GM10248 (cell line): ENCODE data around the gene ABCC2.

Experiments
- CTCF ChIA-PET: fragments of 300-600 bp; sonication (Branson Sonifier 250); formaldehyde crosslinking; extraction: SDS; loops from one replicate; lab custom pipeline; 2021; ENCODE audit warnings: antibody characterized with exemption; lab: Yijun Ruan, JAX
- POLR2A ChIA-PET: fragments of 350-650 bp; sonication (Branson Sonifier 250); formaldehyde crosslinking; extraction: SDS; loops from one replicate; lab custom pipeline; 2020; ENCODE audit warnings: antibody characterized with exemption; lab: Yijun Ruan, JAX
- DNase-seq: peaks from one replicate; pipeline ENCODE4 v3.0.0; 2012; ENCODE audit errors: extremely low spot score
- TF ChIP-seq, protein P1 (sequence below): IDR thresholded peaks from 2 replicates; pipeline ENCODE4 v1.5.1; 2012; ENCODE audit warnings: mild to moderate bottlenecking, low read depth; ENCODE audit errors: extremely low read depth, missing control alignments, control extremely low read depth

ABCC2 gene

GRCh38 chr10:99807786-99808185 is 25.3 kb downstream of the ABCC2 start:
- TF ChIP-seq, protein P1, sequence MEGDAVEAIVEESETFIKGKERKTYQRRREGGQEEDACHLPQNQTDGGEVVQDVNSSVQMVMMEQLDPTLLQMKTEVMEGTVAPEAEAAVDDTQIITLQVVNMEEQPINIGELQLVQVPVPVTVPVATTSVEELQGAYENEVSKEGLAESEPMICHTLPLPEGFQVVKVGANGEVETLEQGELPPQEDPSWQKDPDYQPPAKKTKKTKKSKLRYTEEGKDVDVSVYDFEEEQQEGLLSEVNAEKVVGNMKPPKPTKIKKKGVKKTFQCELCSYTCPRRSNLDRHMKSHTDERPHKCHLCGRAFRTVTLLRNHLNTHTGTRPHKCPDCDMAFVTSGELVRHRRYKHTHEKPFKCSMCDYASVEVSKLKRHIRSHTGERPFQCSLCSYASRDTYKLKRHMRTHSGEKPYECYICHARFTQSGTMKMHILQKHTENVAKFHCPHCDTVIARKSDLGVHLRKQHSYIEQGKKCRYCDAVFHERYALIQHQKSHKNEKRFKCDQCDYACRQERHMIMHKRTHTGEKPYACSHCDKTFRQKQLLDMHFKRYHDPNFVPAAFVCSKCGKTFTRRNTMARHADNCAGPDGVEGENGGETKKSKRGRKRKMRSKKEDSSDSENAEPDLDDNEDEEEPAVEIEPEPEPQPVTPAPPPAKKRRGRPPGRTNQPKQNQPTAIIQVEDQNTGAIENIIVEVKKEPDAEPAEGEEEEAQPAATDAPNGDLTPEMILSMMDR = no peak
- POLR2A ChIA-PET = no interaction called here
- CTCF ChIA-PET = interaction anchor here (1.2 kb wide), 1 partner anchor 195 kb away, joined by 3 read pairs; no protein-coding TSS in a partner anchor
- no peak for DNase-seq

DNA sequence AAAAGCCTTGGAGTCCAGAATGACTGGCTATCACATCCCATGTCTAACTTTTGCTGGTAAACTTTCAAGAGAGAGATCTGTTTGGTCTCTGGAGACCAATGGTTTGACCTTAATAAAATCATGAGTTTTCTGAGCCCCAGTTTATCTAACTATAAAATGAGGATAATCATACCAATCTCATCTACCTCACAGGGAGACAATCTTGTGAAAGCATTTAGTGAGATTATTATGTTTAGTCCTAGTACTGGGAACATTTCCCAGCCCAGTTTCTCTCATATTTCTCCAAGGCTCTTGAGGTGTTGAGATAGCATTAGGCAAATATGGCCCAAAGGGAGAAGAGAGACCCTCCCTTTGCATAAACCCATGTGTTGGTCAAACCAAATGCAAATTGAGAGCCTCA is 25.8 kb downstream of the ABCC2 start:
- TF ChIP-seq, protein P1 = no peak
- no peak for DNase-seq
- POLR2A ChIA-PET = no interaction called here
- CTCF ChIA-PET = interaction anchor here (1.6 kb wide), 1 partner anchor 10 kb away, joined by 4 read pairs; no protein-coding TSS in a partner anchor

DNA sequence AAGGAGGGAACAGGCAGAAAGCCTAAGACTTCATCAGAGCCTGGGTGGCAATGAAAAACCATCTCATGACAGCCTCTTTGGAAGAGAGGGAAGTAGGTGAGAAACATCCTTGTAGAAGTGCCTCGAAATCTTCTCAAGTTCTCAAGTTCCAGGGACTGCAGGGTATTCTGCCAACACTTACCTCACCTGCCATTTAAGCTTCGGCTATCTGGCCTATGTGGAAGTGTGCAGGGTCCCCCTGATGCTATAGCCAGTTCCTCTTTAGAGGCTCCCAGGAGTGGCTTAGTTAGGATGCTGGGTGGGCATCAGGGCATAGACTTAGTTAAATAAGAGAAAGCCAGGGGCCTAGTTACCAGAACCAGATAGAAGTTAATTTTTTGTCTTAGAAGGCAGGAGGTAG is 27.0 kb downstream of the ABCC2 start:
- ChIA-PET POLR2A (no interaction called here), CTCF (interaction anchor here (1.6 kb wide), 1 partner anchor 12 kb away, joined by 4 read pairs; no protein-coding TSS in a partner anchor)
- DNase-seq = no peak
- TF ChIP-seq, protein P1 = no peak

DNA sequence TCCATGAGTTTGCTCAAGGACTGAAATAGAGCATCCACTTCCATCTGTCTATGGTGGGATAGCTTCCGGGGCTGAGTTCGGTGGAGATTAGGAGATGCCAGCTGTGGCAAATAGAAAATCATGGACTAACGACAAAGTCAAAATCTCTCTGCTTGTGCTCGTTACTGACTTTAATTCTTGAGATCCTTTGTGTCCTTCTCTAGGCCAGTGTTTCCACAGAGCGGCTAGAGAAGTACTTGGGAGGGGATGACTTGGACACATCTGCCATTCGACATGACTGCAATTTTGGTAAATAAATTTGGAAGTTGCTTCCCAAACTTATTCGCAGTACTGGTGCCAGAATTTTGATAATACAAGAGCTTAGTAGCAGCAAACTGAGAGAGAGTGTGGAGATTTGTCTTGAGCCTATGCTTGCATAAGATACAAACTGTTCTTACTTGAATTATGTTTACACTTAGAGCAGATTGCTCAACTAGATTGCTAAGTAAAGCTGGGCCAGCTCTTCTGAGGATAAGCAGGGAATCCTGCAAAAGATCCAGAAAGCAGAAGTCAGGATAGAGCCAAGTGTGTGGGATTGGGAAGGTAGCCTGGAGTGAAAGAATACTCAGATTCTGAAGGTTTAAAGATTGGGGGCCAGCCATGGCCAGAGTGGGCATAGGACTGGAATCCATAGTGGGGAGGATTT is 27.6 kb downstream of the ABCC2 start:
- CTCF ChIA-PET = interaction anchor here (1.6 kb wide), 1 partner anchor 12 kb away, joined by 4 read pairs; no protein-coding TSS in a partner anchor
- POLR2A ChIA-PET = no interaction called here
- TF ChIP-seq, protein P1 = no peak
- no peak for DNase-seq

GRCh38 chr10:99812177-99812576 is 29.7 kb downstream of the ABCC2 start:
- ChIA-PET POLR2A (no interaction called here), CTCF (interaction anchor here (0.8 to 1.1 kb wide), 2 partner anchors 8 to 33 kb away, joined by 3 to 5 read pairs; no protein-coding TSS in a partner anchor)
- DNase-seq = no peak
- TF ChIP-seq, protein P1 = no peak

- TF ChIP-seq, protein P1 = no peak
- ChIA-PET CTCF (no interaction called here), POLR2A (no interaction called here)
- DNase-seq = no peak
Observed at GRCh38 chr10:99814143-99814542, 31.7 kb downstream of the ABCC2 start.
